B cell (primary cell): Measurements from ENCODE around the gene SLC43A1.

Source experiments
- CTCF ChIP-seq: fragments of 200-600 bp; IDR thresholded peaks from one replicate; pipeline ENCODE4 v1.8.0; 2022; ENCODE audit warnings: antibody characterized with exemption, mild to moderate bottlenecking
- EZH2 ChIP-seq: IDR thresholded peaks from 2 replicates; pipeline ENCODE4 v1.6.1; 2012; ENCODE audit warnings: borderline replicate concordance, low read depth, mild to moderate bottlenecking, moderate library complexity, low read length; ENCODE audit not compliant: insufficient read depth, poor library complexity, severe bottlenecking

GRCh38 chr11:57459164-57460021 is 56.1 kb downstream of the SLC43A1 start:
- TF ChIP-seq CTCF (no peak), EZH2 (peak; percentile 93)
